Measurements from ENCODE around the gene P2RY8.
A peak's percentile ranks its signal among the peaks of the same experiment; 100 is the strongest.

GRCh38 chrX:1581132-1581531 lies 44.1 kb upstream of the P2RY8 start:
- peak; percentile 57 to 92 (median 88) for TF ChIP-seq CTCF (IDR thresholded peaks at IDR 0.05 in 8 of 11, conservative IDR thresholded peaks at IDR 0.05 in 3 of 11)
- TF ChIP-seq POLR2AphosphoS5 (IDR thresholded peaks at IDR 0.05) = no peak
- TF ChIP-seq POLR2A (IDR thresholded peaks at IDR 0.05) = no peak

All from spleen (tissue), 7 donors.